SU-DHL-6 (cell line): ENCODE results near the gene RHBDL2.

Source experiments
- H2AFZ ChIP-seq: fragments of 200-600 bp; sonication (generic); 2 replicates; pipeline ENCODE4 v1.6.1; 2014; ENCODE audit warnings: low read depth, mild to moderate bottlenecking, moderate library complexity, mixed read lengths, antibody characterized with exemption, low read length; ENCODE audit not compliant: severe bottlenecking
- H3F3A ChIP-seq: fragments of 200-600 bp; shearing (Covaris generic); 2 replicates; pipeline ENCODE4 v1.6.0; 2016; ENCODE audit warnings: antibody characterized with exemption, mild to moderate bottlenecking; ENCODE audit not compliant: insufficient read depth
- H3K27ac ChIP-seq: fragments of 200-600 bp; sonication (generic); 2 replicates; pipeline ENCODE4 v1.5.1; 2016; ENCODE audit warnings: low read depth, mild to moderate bottlenecking, low read length, moderate library complexity, mixed read lengths
- H3K27me3 ChIP-seq: fragments of 200-600 bp; sonication (generic), shearing (Covaris generic); 2 replicates; pipeline ENCODE4 v1.6.0; 2014; ENCODE audit warnings: mild to moderate bottlenecking, low read length
- H3K36me3 ChIP-seq: fragments of 200-600 bp; sonication (generic); 2 replicates; pipeline ENCODE4 v1.6.1; 2014; ENCODE audit warnings: mild to moderate bottlenecking, low read length, mixed read lengths
- H3K4me2 ChIP-seq: fragments of 300-600, 200-600 bp; shearing (Covaris generic), sonication (generic); 2 replicates; pipeline ENCODE4 v1.6.0; 2014; ENCODE audit warnings: low read length, low read depth, mild to moderate bottlenecking; ENCODE audit not compliant: poor library complexity, severe bottlenecking
- H3K4me3 ChIP-seq: fragments of 200-600 bp; sonication (generic); 2 replicates; pipeline ENCODE4 v1.5.1; 2014; ENCODE audit warnings: antibody characterized with exemption, low read length, mild to moderate bottlenecking, mixed read lengths; ENCODE audit not compliant: insufficient read depth, poor library complexity, severe bottlenecking
- H3K79me2 ChIP-seq: fragments of 200-600 bp; sonication (generic); 2 replicates; pipeline ENCODE4 v1.6.1; 2014; ENCODE audit warnings: mild to moderate bottlenecking, low read length, moderate library complexity; ENCODE audit not compliant: insufficient read depth
- H3K9ac ChIP-seq: fragments of 200-600 bp; sonication (generic); 2 replicates; pipeline ENCODE4 v1.7.0; 2014; ENCODE audit warnings: mild to moderate bottlenecking, low read length
- H3K9me2 ChIP-seq: fragments of 200-600 bp; sonication (generic); replicated peaks from 2 replicates; pipeline ENCODE4 v1.6.1; 2014; ENCODE audit warnings: low read length; ENCODE audit not compliant: insufficient read depth
- H3K9me3 ChIP-seq: fragments of 200-600 bp; sonication (generic); 2 replicates; pipeline ENCODE4 v1.6.1; 2014; ENCODE audit warnings: low read length, mixed read lengths; ENCODE audit not compliant: insufficient read depth
- H4K20me1 ChIP-seq: fragments of 200-600 bp; sonication (generic); 2 replicates; pipeline ENCODE4 v1.6.1; 2014; ENCODE audit warnings: low read depth, mild to moderate bottlenecking, antibody characterized with exemption, low read length, moderate library complexity, mixed read lengths
- EZH2phosphoT487 ChIP-seq: fragments of 200-600 bp; sonication (generic), shearing (Covaris generic); conservative IDR thresholded peaks from 2 replicates; pipeline ENCODE4 v1.6.1; 2018; ENCODE audit warnings: mild to moderate bottlenecking, antibody characterized with exemption, low read length, moderate library complexity, mixed read lengths
- TF ChIP-seq, protein P1 (sequence below): fragments of 200-600 bp; sonication (generic); IDR thresholded peaks from one replicate; pipeline ENCODE4 v1.5.1; 2017; ENCODE audit warnings: antibody characterized with exemption, mild to moderate bottlenecking, low read length, moderate library complexity; ENCODE audit not compliant: insufficient read depth, poor library complexity, severe bottlenecking

The RHBDL2 gene

DNA sequence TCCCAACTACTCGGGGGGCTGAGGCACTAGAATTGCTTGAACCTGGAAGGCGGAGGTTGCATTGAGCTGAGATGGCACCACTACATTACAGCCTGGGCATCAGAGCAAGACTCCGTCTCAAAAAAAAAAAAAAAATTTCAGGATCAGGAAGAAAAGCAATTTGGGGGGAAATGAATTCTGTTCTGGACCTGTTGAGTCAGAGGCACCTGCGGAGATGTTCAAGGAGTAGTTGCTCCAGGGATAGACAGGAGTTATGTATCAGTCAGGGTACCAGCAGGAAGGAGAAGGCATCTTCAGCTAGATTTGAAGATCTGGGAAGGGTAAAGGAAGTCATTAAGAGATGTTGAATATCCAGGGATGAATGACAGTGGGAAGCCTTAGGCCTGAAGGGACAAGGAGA lies 2.9 kb upstream of the RHBDL2 start:
- Histone ChIP-seq H3K4me3 (no peak overlapping the region), H3K9ac (no peak overlapping the region), H4K20me1 (no peaks in the 10 kb centered on the region), H3K36me3 (no peaks in the 10 kb centered on the region), H2AFZ (no peak overlapping the region), H3K27ac (no peak overlapping the region), H3F3A (no peaks in the 10 kb centered on the region), H3K9me2 (no peaks in the 10 kb centered on the region), H3K27me3 (no peaks in the 10 kb centered on the region), H3K9me3 (peaks cover 4% of the 10 kb centered on the region; the same call in 1 of the 2 replicates), H3K4me2 (no peak overlapping the region), H3K79me2 (no peaks in the 10 kb centered on the region)
- TF ChIP-seq, protein P1, sequence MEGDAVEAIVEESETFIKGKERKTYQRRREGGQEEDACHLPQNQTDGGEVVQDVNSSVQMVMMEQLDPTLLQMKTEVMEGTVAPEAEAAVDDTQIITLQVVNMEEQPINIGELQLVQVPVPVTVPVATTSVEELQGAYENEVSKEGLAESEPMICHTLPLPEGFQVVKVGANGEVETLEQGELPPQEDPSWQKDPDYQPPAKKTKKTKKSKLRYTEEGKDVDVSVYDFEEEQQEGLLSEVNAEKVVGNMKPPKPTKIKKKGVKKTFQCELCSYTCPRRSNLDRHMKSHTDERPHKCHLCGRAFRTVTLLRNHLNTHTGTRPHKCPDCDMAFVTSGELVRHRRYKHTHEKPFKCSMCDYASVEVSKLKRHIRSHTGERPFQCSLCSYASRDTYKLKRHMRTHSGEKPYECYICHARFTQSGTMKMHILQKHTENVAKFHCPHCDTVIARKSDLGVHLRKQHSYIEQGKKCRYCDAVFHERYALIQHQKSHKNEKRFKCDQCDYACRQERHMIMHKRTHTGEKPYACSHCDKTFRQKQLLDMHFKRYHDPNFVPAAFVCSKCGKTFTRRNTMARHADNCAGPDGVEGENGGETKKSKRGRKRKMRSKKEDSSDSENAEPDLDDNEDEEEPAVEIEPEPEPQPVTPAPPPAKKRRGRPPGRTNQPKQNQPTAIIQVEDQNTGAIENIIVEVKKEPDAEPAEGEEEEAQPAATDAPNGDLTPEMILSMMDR: no peak
- no peak for TF ChIP-seq EZH2phosphoT487

GRCh38 chr1:38942664-38943428 lies 1.2 kb upstream of the RHBDL2 start:
- Histone ChIP-seq H4K20me1 (no peaks in the 10 kb centered on the region), H3K9ac (no peak overlapping the region), H3K4me2 (no peak overlapping the region), H3K27ac (no peak overlapping the region), H2AFZ (no peak overlapping the region), H3K36me3 (no peaks in the 10 kb centered on the region), H3K79me2 (no peaks in the 10 kb centered on the region), H3K4me3 (no peak overlapping the region), H3K9me2 (no peaks in the 10 kb centered on the region), H3K27me3 (no peaks in the 10 kb centered on the region), H3K9me3 (peaks cover 4% of the 10 kb centered on the region; the same call in 1 of the 2 replicates), H3F3A (no peaks in the 10 kb centered on the region)
- TF ChIP-seq, protein P1: no peak
- no peak for TF ChIP-seq EZH2phosphoT487

DNA sequence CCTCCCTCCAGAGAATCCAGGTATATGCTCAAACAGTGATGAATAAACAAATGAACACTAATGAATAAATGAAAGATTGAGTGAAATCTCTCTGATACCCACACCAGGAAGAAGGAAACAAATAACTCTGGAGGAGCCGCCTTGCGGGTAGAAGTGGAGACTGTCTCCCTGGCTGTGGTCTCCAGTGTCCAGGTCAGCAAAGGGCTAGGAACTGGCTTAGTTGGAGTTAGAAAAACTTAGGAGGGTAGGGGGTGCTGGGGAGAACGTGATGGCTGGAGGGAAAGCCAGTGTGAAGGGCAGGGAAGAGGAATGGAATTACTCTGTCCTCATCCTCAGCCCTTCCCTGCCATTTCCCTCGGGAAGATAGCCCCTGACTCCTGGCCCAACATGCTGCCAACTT lies 537 bp downstream of the RHBDL2 start:
- Histone ChIP-seq H3K36me3 (no peaks in the 10 kb centered on the region), H3K27me3 (no peaks in the 10 kb centered on the region), H3K27ac (no peak overlapping the region), H3K79me2 (no peaks in the 10 kb centered on the region), H3F3A (no peaks in the 10 kb centered on the region), H3K4me2 (no peak overlapping the region), H4K20me1 (no peaks in the 10 kb centered on the region), H3K9me2 (no peaks in the 10 kb centered on the region), H2AFZ (no peak overlapping the region), H3K9me3 (no peaks in the 10 kb centered on the region), H3K4me3 (no peak overlapping the region), H3K9ac (no peak overlapping the region)
- TF ChIP-seq EZH2phosphoT487: no peak
- TF ChIP-seq, protein P1: no peak
